HG02938 (cell line): ENCODE measurements around the gene KRT7.
"Not testable (repeated sequence)": the region's sequence is repeated elsewhere in the genome, so short reads cannot be mapped to it uniquely, and the experiment has no call there.

Source experiments
- ATAC-seq: cut with Tn5 transposase; IDR thresholded peaks from one replicate; pipeline ENCODE4 v1.9.1; 2021; ENCODE audit warnings: mild to moderate bottlenecking, moderate library complexity; ENCODE audit not compliant: unreplicated experiment

KRT7 gene

DNA sequence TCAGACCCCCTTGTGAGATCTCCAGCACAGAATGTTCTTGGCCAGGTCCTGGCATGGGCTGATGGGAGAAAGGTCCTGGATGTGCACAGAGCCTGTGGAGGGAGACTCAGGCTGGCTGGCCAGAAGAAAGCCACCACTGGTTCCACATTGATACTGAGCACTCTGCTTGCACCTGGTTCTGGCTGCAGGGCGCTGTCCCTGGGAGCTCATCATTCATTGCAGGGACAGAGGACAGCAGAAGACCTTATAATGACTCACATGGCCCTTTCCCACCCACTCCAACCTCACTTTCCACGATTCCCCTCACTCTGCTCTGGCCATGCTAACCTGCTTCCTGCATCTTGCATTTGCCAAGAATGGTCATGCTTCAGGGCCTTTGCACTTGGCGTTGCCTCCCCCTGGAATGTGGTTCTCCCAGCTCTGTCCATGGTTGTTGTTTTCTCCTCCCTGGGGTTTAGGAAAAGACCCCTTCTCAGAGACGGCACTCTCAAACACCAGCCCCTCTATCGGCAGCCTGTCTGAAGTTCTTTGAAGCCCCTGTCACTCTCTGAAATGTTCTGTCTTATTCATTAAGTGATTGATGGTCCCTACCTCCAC is 10.3 kb downstream of the KRT7 start:
- ATAC-seq, result no peak

DNA sequence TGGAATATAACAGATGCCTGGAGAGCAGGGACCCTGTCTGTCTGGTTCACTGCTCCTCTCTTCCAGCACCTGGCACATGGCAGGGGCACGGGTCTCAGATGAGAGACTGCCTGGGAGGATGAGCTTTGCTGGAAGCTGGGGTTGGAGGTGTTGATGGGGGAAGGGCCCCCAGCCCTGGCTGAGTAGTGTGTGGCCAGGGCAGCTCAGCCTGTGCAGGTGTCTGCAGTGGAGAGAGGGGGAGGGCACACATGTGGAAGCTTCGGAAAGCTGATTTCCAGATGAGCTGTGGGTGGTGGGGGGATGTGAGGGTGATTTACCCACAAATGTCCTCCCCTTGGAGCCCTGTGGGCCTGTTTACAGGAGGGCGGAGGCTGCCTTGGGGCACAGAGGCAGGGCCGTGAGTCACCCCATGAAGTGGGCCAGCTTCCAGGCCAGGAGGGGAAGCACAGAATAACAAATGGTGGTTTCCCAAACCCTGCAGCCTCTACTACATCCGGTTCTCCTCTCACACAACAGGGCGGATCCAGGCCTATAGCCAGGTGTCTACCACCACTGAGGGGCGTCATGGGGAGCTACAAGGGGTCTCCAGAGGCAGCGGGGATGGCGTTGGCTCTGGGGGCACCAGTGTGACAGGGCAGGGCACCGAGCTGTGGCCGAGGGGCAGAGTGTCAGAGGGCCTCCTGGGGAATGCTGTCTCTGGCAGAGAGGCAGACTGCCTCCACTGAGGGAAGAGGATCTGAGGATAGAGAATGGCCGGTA is 11.0 kb downstream of the KRT7 start:
- peak; percentile 89 for ATAC-seq

- ATAC-seq, result peak; percentile 3
Observed at GRCh38 chr12:52244615-52244994, 11.6 kb downstream of the KRT7 start.

DNA sequence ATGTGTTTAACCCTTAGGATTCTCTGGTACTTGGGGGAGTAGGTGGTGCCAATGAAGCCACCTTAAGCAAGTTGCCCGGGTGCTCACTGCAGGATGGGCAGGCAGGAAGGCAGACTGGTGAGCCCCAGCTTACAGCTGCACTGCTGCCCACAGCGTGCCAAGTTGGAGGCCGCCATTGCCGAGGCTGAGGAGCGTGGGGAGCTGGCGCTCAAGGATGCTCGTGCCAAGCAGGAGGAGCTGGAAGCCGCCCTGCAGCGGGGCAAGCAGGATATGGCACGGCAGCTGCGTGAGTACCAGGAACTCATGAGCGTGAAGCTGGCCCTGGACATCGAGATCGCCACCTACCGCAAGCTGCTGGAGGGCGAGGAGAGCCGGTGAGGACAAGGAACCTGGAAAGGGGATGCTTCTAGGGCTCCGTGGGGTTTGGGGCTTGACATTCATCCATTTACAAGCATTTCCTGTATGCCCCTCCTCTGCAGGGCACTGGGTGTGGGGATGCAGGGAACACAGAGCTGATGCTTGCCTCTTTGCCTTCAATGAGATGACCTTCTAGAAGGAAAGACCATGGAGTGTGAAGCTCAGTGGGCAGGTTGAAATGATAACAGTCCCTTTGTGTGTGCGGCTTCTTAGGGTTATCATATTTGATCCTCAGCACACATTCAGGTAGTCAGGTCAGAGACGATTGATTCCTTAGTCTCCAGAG is 12.4 kb downstream of the KRT7 start:
- ATAC-seq, result no peak

GRCh38 chr12:52245962-52246569 is 13.0 kb downstream of the KRT7 start:
- ATAC-seq, result no peak

DNA sequence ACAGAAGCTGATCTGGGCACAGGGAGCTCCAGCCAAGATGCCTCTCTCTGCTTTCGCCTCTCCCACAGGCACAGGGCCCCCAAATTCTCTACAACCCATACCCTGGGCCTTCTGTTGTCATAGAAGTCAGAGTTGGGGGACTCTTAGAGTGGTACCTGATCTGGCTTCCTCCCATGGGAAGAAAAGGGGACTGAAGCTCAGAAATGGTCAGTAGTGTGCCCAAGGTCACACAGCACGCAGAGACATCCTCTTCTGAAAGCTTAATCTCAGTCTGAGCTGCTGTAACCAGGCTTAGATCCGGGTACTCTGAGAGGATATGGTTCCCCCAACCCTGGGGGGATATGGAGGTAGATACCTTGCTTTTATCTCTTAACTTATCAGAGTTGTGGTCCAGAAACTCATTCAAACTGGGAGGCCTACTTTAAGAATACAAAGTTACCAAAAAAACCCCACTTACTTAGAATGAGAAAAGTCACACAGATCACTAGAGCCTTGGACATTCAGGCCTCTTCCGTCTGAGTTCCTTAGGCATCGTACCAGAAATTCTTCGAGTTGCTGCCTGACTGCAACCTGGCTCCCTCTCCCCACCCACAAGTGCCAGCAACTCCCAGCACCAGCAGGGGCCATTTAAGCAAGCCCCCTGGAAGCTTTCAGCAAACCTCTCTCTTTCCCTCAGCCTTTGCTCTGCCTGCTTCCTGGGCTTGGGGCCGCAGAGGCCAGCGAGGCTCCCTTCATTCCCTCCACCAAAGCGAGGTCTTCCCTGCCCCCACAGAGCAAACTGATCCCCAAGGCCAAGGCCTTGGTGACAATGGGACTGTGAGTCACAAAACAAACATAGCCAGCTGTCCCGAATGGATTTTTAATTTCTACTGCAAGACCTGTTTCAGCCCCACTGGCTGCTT is 13.9 kb downstream of the KRT7 start:
- no peak for ATAC-seq

GRCh38 chr12:52247622-52248540 is 14.8 kb downstream of the KRT7 start:
- no peak for ATAC-seq

GRCh38 chr12:52248541-52249461 is 15.8 kb downstream of the KRT7 start:
- no peak for ATAC-seq

- no peak for ATAC-seq
Observed at GRCh38 chr12:52249511-52250047, 16.5 kb downstream of the KRT7 start.

GRCh38 chr12:52250048-52250990 is 17.3 kb downstream of the KRT7 start:
- no peak for ATAC-seq

- no peak for ATAC-seq
Observed at GRCh38 chr12:52251367-52252051, 18.5 kb downstream of the KRT7 start.

- ATAC-seq, result not testable (repeated sequence)
Observed at GRCh38 chr12:52252175-52252615, 19.2 kb downstream of the KRT7 start.

DNA sequence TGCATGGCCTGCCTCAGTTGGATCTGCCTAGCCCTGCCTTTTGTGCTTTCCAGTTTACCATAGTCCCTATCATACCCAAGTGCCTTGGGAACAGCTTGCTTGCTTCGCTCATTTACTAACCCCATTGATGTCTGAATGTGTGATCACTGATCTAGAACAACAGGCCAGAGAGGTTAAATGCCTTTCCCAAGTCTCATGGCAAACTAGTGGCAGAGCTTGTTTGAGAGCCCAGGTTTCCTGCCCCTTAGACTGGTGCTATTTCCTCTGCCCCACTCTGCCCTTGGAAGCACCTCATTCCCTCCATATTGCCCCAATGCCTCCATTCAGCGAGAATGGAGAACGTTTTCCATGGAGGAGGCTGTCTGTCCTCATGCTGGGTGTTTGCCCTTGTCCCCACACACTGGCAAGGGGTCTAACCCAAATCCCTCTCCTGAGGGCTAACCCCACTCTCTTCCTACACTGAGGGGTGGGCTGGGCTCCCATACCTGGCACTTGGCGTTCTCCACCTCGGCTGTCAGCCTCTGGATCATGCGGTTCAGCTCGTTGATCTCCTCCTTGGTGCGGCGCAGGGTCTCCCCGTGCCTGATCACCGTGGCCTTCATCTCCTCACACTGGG is 19.8 kb downstream of the KRT7 start:
- no peak for ATAC-seq

DNA sequence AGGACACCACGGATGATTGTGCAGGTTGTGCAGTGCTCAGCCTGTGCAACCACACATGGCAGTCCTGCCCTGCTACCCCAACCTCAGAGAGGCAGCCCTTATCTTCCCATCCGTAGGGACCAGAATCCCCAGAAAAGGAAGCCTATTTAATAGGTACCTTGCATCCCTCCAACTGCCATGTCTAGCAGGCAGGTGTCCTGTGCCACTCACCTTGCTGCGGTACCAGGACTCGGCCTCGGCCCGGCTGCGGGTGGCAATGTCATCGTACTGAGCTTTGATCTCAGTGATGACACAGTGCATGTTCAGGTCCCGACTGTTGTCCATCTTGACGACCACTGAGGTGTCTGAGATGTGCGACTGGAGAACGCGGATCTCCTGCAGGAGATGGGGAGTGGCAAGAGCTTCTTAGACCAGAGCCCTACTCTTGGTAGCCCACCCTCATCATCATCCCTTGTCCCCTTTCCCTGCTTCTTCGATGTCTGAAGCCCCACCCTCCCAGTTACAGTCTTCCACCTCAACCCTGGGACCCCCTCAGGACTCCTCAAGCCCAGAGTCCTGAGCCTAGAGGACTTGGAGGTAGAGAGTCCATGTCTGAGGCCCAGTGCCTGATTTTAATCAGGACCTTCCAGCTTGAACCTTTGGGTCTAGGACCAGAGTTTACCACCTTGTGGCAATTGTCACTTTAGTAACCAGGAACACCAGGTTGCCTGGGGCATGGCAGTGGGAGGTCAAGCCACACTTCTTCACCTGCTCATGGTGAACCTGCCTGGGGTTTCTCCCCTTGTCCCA is 20.5 kb downstream of the KRT7 start:
- no peak for ATAC-seq
